NB4 (cell line): ENCODE results near the gene CFAP221.
A peak's percentile ranks its signal among the peaks of the same experiment; 100 is the strongest.

ENCODE experiments used
- DNase-seq: peaks from one replicate; pipeline ENCODE4 v3.0.0; 2010; ENCODE audit warnings: low read depth
- H3K4me3 ChIP-seq: one replicate; pipeline ENCODE4 v1.5.1; 2011; ENCODE audit warnings: mild to moderate bottlenecking, low read depth, low read length, moderate library complexity
- CTCF ChIP-seq: IDR thresholded peaks from one replicate; pipeline ENCODE4 v1.5.1; 2012; ENCODE audit warnings: low read depth, low read length
- MAX ChIP-seq: IDR thresholded peaks from 2 replicates; pipeline ENCODE4 v1.6.1; 2011; ENCODE audit warnings: low read depth, low read length
- MYC ChIP-seq: IDR thresholded peaks from 2 replicates; pipeline ENCODE4 v1.6.1; 2011; ENCODE audit warnings: low read depth, low read length
- POLR2A ChIP-seq: IDR thresholded peaks from 2 replicates; pipeline ENCODE4 v1.6.1; 2011; ENCODE audit warnings: mild to moderate bottlenecking; ENCODE audit not compliant: insufficient read length; ENCODE audit errors: extremely low read depth

CFAP221 gene

GRCh38 chr2:119512946-119513345, 31.3 kb upstream of the CFAP221 start:
- DNase-seq, result no peak
- no peak overlapping the region for H3K4me3 ChIP-seq
- TF ChIP-seq CTCF (no peak), MYC (no peak), MAX (no peak), POLR2A (no peak)

GRCh38 chr2:119513832-119514231, 30.4 kb upstream of the CFAP221 start:
- TF ChIP-seq MAX (no peak), MYC (no peak)
- no peak for DNase-seq

GRCh38 chr2:119516121-119516520, 28.1 kb upstream of the CFAP221 start:
- no peak overlapping the region for H3K4me3 ChIP-seq

More at GRCh38 chr2:119513832-119514231, 30.4 kb upstream of the CFAP221 start:
- H3K4me3 ChIP-seq, result no peak overlapping the region

DNA sequence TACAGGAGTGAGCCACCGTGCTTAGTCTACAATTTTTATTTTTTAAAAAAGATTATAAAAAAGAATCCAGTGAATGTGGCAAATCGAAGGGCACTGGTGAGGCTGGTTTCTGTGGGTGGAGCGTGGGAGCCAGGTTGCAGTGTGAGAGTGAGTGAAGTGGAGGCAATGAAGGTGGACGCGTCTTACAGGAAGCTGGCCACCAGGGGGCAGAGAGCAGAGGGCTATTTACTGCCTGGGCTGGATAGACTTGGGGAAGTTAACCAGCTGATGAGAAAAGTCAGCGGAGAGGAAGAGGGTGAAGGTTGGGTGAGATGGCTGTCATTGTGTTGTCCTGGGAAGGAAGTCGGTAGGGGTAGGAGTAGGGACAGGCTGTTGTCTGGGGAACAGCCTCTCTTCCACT, 26.8 kb upstream of the CFAP221 start:
- TF ChIP-seq CTCF (peak; percentile 93), POLR2A (no peak), MAX (no peak), MYC (0 out of 2 replicates have a peak, but pooled peaks have one; percentile 13)
- no peak overlapping the region for H3K4me3 ChIP-seq
- peak; percentile 77 for DNase-seq

More at GRCh38 chr2:119516121-119516520, 28.1 kb upstream of the CFAP221 start:
- DNase-seq, result no peak
- no peak for TF ChIP-seq POLR2A
- TF ChIP-seq MAX, result no peak
- TF ChIP-seq MYC, result no peak
- TF ChIP-seq CTCF, result no peak

GRCh38 chr2:119518401-119519056, 25.7 kb upstream of the CFAP221 start:
- no peak for DNase-seq
- no peak overlapping the region for H3K4me3 ChIP-seq
- TF ChIP-seq MAX (no peak), CTCF (no peak), MYC (no peak), POLR2A (no peak)

DNA sequence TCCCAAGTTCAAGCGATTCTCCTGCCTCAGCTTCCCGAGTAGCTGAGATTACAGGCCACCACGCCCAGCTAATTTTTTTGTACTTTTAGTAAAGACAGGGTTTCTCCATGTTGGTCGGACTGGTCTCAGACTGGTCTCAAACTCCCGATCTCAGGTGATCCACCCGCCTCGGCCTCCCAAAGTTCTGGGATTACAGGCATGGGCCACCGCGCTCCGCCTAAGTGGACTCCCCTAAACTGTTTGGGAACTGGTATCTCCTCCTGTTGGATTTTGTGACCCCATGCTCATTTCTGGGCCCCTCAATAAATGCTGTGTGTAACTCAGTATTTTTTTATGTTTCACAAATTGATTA, 25.2 kb upstream of the CFAP221 start:
- no peak for DNase-seq
- no peak overlapping the region for H3K4me3 ChIP-seq
- TF ChIP-seq MAX (no peak), POLR2A (no peak), CTCF (no peak), MYC (no peak)
